ENCODE data around the gene TFF2. TPM values are rescaled to one million over a fixed set of nuclear protein-coding genes. Genes with fewer than 3 reads are reported as not detected.

TFF2 gene
- total RNA-seq, 1 experiment from 2014 or later: not detected

DNA sequence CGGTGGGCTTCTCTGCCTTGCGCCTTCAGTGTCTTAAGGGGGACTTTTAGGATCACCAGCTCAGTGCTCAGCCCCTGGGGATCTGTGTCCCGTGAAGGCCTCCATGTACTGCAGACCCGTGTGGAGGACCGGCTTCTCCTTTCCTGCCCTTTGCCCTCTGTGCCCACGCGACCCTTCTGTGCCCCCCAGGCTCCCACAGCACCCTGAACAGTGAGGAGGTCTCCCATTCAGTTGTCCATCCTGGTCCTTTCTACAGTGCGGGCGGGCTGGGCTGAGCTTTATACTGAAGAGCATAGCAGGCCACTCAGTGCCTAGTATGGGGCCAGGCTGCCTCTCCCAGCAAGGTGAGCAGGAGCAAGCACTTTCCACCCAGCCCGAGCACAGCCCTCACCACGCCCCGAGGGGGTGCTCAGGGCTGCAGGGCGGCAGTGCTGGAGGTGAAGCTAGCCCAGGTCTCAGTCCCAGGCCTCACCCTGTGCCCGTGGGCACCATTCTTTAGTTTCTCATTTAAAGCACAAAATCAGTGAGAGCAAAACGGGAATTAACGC lies 23.2 kb upstream of the TFF2 start:
- no peak for DNase-seq
- intact Hi-C loops (cut with micrococcal nuclease; ENCODE audit: unreplicated experiment): no loop called here
- Mint-ChIP-seq H3K36me3 (ENCODE audit: insufficient read depth, unreplicated experiment) (no peaks in the 10 kb centered on the region), H3K27ac (ENCODE audit: unreplicated experiment) (no peak overlapping the region), H3K9me3 (ENCODE audit: low read depth, unreplicated experiment) (no peaks in the 10 kb centered on the region), H3K27me3 (ENCODE audit: unreplicated experiment) (no peaks in the 10 kb centered on the region), H3K4me3 (ENCODE audit: low read depth, unreplicated experiment) (no peak overlapping the region), H3K4me1 (ENCODE audit: low read depth, unreplicated experiment) (peaks cover 7% of the 10 kb centered on the region)
- CTCF ChIA-PET: no interaction called here
- TF ChIP-seq, protein P1, sequence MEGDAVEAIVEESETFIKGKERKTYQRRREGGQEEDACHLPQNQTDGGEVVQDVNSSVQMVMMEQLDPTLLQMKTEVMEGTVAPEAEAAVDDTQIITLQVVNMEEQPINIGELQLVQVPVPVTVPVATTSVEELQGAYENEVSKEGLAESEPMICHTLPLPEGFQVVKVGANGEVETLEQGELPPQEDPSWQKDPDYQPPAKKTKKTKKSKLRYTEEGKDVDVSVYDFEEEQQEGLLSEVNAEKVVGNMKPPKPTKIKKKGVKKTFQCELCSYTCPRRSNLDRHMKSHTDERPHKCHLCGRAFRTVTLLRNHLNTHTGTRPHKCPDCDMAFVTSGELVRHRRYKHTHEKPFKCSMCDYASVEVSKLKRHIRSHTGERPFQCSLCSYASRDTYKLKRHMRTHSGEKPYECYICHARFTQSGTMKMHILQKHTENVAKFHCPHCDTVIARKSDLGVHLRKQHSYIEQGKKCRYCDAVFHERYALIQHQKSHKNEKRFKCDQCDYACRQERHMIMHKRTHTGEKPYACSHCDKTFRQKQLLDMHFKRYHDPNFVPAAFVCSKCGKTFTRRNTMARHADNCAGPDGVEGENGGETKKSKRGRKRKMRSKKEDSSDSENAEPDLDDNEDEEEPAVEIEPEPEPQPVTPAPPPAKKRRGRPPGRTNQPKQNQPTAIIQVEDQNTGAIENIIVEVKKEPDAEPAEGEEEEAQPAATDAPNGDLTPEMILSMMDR (IDR thresholded peaks at IDR 0.05; ENCODE audit: unreplicated experiment): no peak
- no TSS peak for BruUV-seq (replicated peaks)

DNA sequence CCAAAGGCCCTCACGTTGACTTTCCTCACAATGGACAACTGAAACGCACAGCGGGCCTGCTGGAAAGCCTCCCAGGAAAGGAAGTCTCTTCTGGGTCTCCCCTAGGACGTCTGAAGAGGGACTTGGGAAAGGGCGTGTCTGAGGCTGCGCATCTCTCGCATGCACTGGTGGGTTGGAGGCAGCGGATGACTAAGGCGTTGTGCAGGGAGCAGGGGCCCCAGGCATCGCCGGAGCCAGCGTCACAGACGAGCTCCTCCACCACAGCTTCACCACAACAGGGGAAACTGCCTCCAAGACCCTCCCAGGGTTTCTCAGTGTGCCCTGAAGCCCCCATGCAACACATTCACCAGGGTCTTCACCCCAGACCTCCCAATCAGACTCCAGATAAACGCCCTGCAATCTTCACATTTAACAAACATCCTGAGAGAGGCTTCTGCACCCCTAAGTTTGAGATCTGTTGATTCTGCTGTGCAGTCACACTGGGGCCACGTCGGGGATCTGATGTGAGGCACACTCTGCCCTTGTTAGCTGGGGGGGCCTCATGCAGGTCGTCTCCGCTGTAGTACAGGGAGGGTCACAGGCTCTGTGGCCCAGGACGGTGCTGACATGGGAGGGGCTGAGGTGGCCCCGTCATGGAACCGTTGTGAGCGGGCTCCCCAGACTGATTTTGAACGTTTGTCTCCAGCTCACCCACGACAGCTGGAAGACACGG lies 22.6 kb upstream of the TFF2 start:
- Mint-ChIP-seq H3K27ac (ENCODE audit: unreplicated experiment) (no peak overlapping the region), H3K36me3 (ENCODE audit: insufficient read depth, unreplicated experiment) (no peaks in the 10 kb centered on the region), H3K4me1 (ENCODE audit: low read depth, unreplicated experiment) (peaks cover 7% of the 10 kb centered on the region), H3K27me3 (ENCODE audit: unreplicated experiment) (no peaks in the 10 kb centered on the region), H3K9me3 (ENCODE audit: low read depth, unreplicated experiment) (no peaks in the 10 kb centered on the region), H3K4me3 (ENCODE audit: low read depth, unreplicated experiment) (no peak overlapping the region)
- intact Hi-C loops (cut with micrococcal nuclease; ENCODE audit: unreplicated experiment): no loop called here
- no peak for DNase-seq
- CTCF ChIA-PET: no interaction called here
- TF ChIP-seq, protein P1 (IDR thresholded peaks at IDR 0.05; ENCODE audit: unreplicated experiment): no peak
- BruUV-seq (replicated peaks): no TSS peak

DNA sequence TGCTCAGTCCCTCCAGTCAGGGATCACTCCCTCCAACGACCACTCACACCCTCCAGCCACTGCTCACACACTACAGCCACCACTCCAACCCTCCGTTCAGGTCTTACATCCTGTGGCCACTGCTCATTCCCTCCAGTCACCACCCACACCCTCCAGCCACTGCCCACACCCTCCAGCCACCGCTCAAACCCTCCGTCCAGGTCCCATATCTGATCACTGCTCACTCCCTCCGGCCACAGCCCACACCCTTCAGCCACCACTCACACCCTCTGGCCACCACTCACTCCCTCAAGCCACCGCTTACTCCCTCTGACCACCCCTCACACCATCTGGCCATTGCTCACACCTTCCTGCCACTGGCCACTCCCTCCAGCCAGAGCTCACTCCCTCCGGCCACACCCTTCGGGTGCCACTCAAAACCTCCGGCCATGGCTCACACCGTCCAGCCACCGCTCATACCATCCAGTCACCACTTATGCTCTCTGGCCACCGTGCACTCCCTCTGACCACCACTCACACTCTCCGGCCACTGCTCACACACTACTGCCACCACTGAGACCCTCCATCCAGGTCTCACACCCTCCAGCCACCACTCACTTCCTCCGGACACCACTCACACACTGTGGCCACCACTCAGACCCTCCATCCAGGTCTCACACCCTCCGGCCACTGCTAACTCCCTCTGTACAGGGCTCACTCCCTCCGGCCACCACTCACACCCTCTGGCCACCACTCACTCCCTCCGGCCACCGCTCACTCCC lies 20.3 kb upstream of the TFF2 start:
- CTCF ChIA-PET: no interaction called here
- Mint-ChIP-seq H3K36me3 (ENCODE audit: insufficient read depth, unreplicated experiment) (no peaks in the 10 kb centered on the region), H3K27me3 (ENCODE audit: unreplicated experiment) (no peaks in the 10 kb centered on the region), H3K27ac (ENCODE audit: unreplicated experiment) (no peak overlapping the region), H3K4me1 (ENCODE audit: low read depth, unreplicated experiment) (peaks cover 10% of the 10 kb centered on the region), H3K4me3 (ENCODE audit: low read depth, unreplicated experiment) (no peak overlapping the region), H3K9me3 (ENCODE audit: low read depth, unreplicated experiment) (no peaks in the 10 kb centered on the region)
- TF ChIP-seq, protein P1 (IDR thresholded peaks at IDR 0.05; ENCODE audit: unreplicated experiment): no peak
- DNase-seq: no peak
- no TSS peak for BruUV-seq (replicated peaks)
- intact Hi-C loops (cut with micrococcal nuclease; ENCODE audit: unreplicated experiment): no loop called here

DNA sequence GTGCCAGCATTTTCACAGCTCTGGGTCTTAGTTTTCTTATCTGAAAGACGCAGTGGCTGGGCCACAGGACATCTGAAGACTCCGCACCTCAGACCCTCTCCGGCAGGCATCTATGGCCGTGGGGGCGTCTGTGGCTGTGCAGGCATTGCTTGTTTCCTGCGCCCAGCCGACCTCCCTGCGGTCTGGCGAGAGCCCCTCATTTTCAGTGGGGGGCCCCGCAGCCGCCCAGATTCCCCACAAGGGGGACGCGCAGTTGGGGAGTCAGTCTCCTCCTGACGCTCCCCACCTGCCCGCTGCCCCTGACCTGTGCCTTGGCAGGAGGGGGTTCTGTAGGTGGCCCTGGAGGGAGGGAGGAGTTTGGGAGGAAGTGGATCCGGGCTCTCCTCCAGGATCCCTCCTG lies 19.0 kb upstream of the TFF2 start:
- intact Hi-C loops (cut with micrococcal nuclease; ENCODE audit: unreplicated experiment): no loop called here
- Mint-ChIP-seq H3K4me1 (ENCODE audit: low read depth, unreplicated experiment) (peaks cover 9% of the 10 kb centered on the region), H3K27ac (ENCODE audit: unreplicated experiment) (no peak overlapping the region), H3K27me3 (ENCODE audit: unreplicated experiment) (no peaks in the 10 kb centered on the region), H3K9me3 (ENCODE audit: low read depth, unreplicated experiment) (no peaks in the 10 kb centered on the region), H3K36me3 (ENCODE audit: insufficient read depth, unreplicated experiment) (no peaks in the 10 kb centered on the region), H3K4me3 (ENCODE audit: low read depth, unreplicated experiment) (no peak overlapping the region)
- TF ChIP-seq, protein P1 (IDR thresholded peaks at IDR 0.05; ENCODE audit: unreplicated experiment): no peak
- CTCF ChIA-PET: no interaction called here
- BruUV-seq (replicated peaks): no TSS peak
- no peak for DNase-seq

Data from Calu3 (cell line).